LNCaP clone FGC (cell line): Measurements from ENCODE around the gene ID2.
A peak's percentile ranks its signal among the peaks of the same experiment; 100 is the strongest.

Experiments
- DNase-seq: peaks from one replicate; pipeline ENCODE4 v3.0.0-alpha.2; 2011; ENCODE audit warnings: low read depth
- H3K4me3 ChIP-seq: 2 replicates; pipeline ENCODE4 v1.5.1; 2011; ENCODE audit warnings: mild to moderate bottlenecking, low read depth, low read length, control low read depth
- TF ChIP-seq, protein P1 (sequence below): IDR thresholded peaks from 2 replicates; pipeline ENCODE4 v1.5.1; 2012; ENCODE audit warnings: mild to moderate bottlenecking; ENCODE audit not compliant: control insufficient read depth, insufficient read depth; ENCODE audit errors: extremely low read depth

Gene ID2, protein sequence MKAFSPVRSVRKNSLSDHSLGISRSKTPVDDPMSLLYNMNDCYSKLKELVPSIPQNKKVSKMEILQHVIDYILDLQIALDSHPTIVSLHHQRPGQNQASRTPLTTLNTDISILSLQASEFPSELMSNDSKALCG

GRCh38 chr2:8681786-8682692 is at the start of gene ID2:
Gene ID2 (plus strand): TSS chr2:8682056. CDS start chr2:8682166, 110 bp downstream.
- H3K4me3 ChIP-seq: peak within 1 kb of the TSS; percentile 69
- peak; percentile 92 for DNase-seq
- TF ChIP-seq, protein P1, sequence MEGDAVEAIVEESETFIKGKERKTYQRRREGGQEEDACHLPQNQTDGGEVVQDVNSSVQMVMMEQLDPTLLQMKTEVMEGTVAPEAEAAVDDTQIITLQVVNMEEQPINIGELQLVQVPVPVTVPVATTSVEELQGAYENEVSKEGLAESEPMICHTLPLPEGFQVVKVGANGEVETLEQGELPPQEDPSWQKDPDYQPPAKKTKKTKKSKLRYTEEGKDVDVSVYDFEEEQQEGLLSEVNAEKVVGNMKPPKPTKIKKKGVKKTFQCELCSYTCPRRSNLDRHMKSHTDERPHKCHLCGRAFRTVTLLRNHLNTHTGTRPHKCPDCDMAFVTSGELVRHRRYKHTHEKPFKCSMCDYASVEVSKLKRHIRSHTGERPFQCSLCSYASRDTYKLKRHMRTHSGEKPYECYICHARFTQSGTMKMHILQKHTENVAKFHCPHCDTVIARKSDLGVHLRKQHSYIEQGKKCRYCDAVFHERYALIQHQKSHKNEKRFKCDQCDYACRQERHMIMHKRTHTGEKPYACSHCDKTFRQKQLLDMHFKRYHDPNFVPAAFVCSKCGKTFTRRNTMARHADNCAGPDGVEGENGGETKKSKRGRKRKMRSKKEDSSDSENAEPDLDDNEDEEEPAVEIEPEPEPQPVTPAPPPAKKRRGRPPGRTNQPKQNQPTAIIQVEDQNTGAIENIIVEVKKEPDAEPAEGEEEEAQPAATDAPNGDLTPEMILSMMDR: 0 out of 2 replicates have a peak, but pooled peaks have one; percentile 11

DNA sequence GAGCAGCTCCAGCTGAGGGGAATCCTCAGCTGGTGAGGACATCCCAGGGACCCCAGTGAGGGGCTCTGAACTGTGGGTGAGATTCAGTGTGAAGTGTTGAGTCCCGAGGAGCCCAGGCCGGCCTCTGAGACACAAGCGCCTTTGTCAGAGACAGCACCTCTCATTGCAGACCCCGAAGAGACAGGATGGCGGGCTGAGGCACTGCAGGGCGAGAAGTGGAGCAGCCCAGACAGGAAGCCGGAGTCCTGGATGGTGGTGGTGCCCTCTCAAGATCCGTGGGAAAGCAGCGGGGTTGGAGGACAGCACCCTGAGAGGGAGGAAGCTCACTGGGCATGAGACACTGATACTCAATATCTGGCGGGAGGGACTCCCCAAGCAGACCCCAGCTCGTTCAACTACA is 49.1 kb upstream of the ID2 start:
- no peak overlapping the region for H3K4me3 ChIP-seq
- no peak for DNase-seq
- TF ChIP-seq, protein P1: no peak

GRCh38 chr2:8633186-8633734 is 48.6 kb upstream of the ID2 start:
- no peak overlapping the region for H3K4me3 ChIP-seq
- TF ChIP-seq, protein P1: no peak
- no peak for DNase-seq

- DNase-seq: no peak
- TF ChIP-seq, protein P1: no peak
- no peak overlapping the region for H3K4me3 ChIP-seq
These were observed 48.0 kb upstream of the ID2 start for GRCh38 chr2:8633735-8634313.

DNA sequence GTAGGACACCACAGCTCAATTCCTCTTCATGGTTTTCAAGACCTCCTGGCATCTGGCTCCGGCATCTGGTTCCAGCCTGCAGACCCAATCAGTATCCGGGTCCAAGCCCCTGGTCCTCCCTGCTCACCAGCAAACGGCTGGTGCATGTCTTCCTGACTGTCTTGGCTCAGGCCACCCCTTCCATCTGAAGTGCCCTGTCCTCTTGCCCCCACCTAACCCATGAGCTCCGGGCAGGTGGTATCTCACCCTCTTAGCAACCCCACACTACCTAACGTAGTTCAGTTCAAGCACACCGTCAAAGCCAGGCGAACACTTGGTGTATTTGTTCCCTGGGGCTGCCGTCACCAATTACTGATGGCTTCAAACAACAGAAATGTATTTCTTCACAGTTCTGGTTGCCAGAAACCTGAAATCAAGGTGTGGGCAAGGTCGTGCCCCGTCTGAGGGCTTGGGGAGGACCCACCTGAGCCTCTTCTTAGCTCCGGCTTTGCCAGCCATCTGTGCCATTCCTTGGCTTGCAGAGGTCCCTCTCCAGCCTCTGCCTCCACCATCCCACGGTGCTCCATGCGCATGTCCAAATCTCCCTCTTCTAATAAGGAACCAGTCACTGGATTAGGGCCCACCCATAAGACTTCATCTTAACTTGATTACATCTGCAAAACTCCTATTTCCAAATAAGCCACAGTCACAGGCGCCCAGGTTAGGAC is 47.2 kb upstream of the ID2 start:
- DNase-seq: no peak
- no peak overlapping the region for H3K4me3 ChIP-seq
- TF ChIP-seq, protein P1: no peak

DNA sequence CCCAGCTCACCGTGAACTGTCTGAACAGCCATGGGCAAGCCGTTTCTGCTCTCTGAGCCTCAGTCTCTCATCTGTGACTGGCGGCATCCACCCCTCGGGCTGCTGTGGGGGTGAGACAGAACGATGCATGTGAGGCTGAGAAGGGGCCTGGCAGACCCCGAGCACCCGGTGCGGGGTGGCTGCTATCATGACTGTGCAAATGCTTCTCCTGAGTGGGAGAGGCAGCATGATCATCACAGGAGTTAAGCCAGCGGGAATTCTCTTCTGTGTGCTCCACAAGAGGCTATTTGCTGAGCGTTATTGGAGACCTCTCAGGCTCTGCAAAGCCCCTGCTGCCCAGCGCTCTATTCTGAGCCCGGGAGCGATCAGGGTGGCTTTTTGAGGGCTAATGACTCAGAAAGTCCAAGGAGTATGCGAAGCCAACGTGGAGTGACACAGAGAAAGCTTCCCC is 45.8 kb upstream of the ID2 start:
- TF ChIP-seq, protein P1: no peak
- H3K4me3 ChIP-seq: no peak overlapping the region
- DNase-seq: no peak
